ENCODE measurements around the gene IFT122.

The IFT122 gene

GRCh38 chr3:129399145-129399894 lies 40.7 kb upstream of the IFT122 start:
- no peaks in the 10 kb centered on the region for H3K27me3 ChIP-seq (replicated peaks; ENCODE audit: control insufficient read depth, insufficient read depth, low read length)
- peaks cover 11% of the 10 kb centered on the region for H3K36me3 ChIP-seq (ENCODE audit: control insufficient read depth, insufficient read depth, low read length)
- TF ChIP-seq CTCF (IDR thresholded peaks at IDR 0.05; ENCODE audit: insufficient read depth, low read length, poor library complexity, severe bottlenecking) = peak; percentile 90
- peak; percentile 78 for DNase-seq (ENCODE audit: extremely low read depth, insufficient read length)
- peak overlapping the region; percentile 80 for H3K4me3 ChIP-seq (replicated peaks; ENCODE audit: low read depth, low read length)

GRCh38 chr3:129399895-129400357 lies 40.1 kb upstream of the IFT122 start:
- peaks cover 9% of the 10 kb centered on the region for H3K36me3 ChIP-seq (ENCODE audit: control insufficient read depth, insufficient read depth, low read length)
- no peak for TF ChIP-seq CTCF (IDR thresholded peaks at IDR 0.05; ENCODE audit: insufficient read depth, low read length, poor library complexity, severe bottlenecking)
- DNase-seq (ENCODE audit: extremely low read depth, insufficient read length) = no peak
- no peaks in the 10 kb centered on the region for H3K27me3 ChIP-seq (replicated peaks; ENCODE audit: control insufficient read depth, insufficient read depth, low read length)
- H3K4me3 ChIP-seq (replicated peaks; ENCODE audit: low read depth, low read length) = peak overlapping the region; percentile 80

- TF ChIP-seq CTCF (IDR thresholded peaks at IDR 0.05; ENCODE audit: insufficient read depth, low read length, poor library complexity, severe bottlenecking) = no peak
- DNase-seq (ENCODE audit: extremely low read depth, insufficient read length) = no peak
- Histone ChIP-seq H3K36me3 (ENCODE audit: control insufficient read depth, insufficient read depth, low read length) (no peaks in the 10 kb centered on the region; the same call in none of the 2 replicates), H3K4me3 (replicated peaks; ENCODE audit: low read depth, low read length) (no peak overlapping the region), H3K27me3 (replicated peaks; ENCODE audit: control insufficient read depth, insufficient read depth, low read length) (no peaks in the 10 kb centered on the region)
Measured at GRCh38 chr3:129402210-129402609, 37.8 kb upstream of the IFT122 start.

- no peak for DNase-seq (ENCODE audit: extremely low read depth, insufficient read length)
- TF ChIP-seq CTCF (IDR thresholded peaks at IDR 0.05; ENCODE audit: insufficient read depth, low read length, poor library complexity, severe bottlenecking) = no peak
- no peaks in the 10 kb centered on the region for H3K27me3 ChIP-seq (replicated peaks; ENCODE audit: control insufficient read depth, insufficient read depth, low read length)
- no peaks in the 10 kb centered on the region; the same call in 1 of the 2 replicates for H3K36me3 ChIP-seq (ENCODE audit: control insufficient read depth, insufficient read depth, low read length)
- H3K4me3 ChIP-seq (replicated peaks; ENCODE audit: low read depth, low read length) = no peak overlapping the region
Measured at GRCh38 chr3:129402616-129403015, 37.4 kb upstream of the IFT122 start.

- H3K4me3 ChIP-seq (replicated peaks; ENCODE audit: low read depth, low read length) = no peak overlapping the region
- no peaks in the 10 kb centered on the region for H3K36me3 ChIP-seq (ENCODE audit: control insufficient read depth, insufficient read depth, low read length)
- H3K27me3 ChIP-seq (replicated peaks; ENCODE audit: control insufficient read depth, insufficient read depth, low read length) = no peaks in the 10 kb centered on the region
- DNase-seq (ENCODE audit: extremely low read depth, insufficient read length) = no peak
- TF ChIP-seq CTCF (IDR thresholded peaks at IDR 0.05; ENCODE audit: insufficient read depth, low read length, poor library complexity, severe bottlenecking) = no peak
Measured at GRCh38 chr3:129403450-129403849, 36.6 kb upstream of the IFT122 start.
